Ectodermal cell (in vitro differentiated cells): Measurements from ENCODE around the gene POMGNT2.

ENCODE experiments used
- H3K27ac ChIP-seq: 2 replicates; pipeline ENCODE4 v1.7.0; 2013; ENCODE audit warnings: mild to moderate bottlenecking, low read depth, low read length; ENCODE audit not compliant: insufficient read depth, poor library complexity, severe bottlenecking
- H3K27me3 ChIP-seq: 2 replicates; pipeline ENCODE4 v1.7.0; 2013; ENCODE audit warnings: mild to moderate bottlenecking, low read length; ENCODE audit not compliant: insufficient read depth, control insufficient read depth, poor library complexity, severe bottlenecking
- H3K36me3 ChIP-seq: one replicate; pipeline ENCODE4 v1.7.0; 2013; ENCODE audit warnings: low read length; ENCODE audit not compliant: control insufficient read depth, insufficient read depth
- H3K4me1 ChIP-seq: one replicate; pipeline ENCODE4 v1.7.0; 2013; ENCODE audit warnings: low read length; ENCODE audit not compliant: control insufficient read depth, insufficient read depth
- H3K4me3 ChIP-seq: 2 replicates; pipeline ENCODE4 v1.7.0; 2013; ENCODE audit warnings: low read depth, low read length, control low read depth; ENCODE audit not compliant: insufficient read depth
- H3K9me3 ChIP-seq: 2 replicates; pipeline ENCODE4 v1.7.0; 2013; ENCODE audit warnings: mild to moderate bottlenecking, low read length, moderate library complexity; ENCODE audit not compliant: control insufficient read depth
- WGBS, 2 experiments: methylation state at CpG; one replicate each; pipeline ENCODE4 v1.1.7; 2013; ENCODE audit warnings: missing lambda C conversion rate in 2 of 2; 5-methylcytosine and 5-hydroxymethylcytosine counted together

The POMGNT2 gene

DNA sequence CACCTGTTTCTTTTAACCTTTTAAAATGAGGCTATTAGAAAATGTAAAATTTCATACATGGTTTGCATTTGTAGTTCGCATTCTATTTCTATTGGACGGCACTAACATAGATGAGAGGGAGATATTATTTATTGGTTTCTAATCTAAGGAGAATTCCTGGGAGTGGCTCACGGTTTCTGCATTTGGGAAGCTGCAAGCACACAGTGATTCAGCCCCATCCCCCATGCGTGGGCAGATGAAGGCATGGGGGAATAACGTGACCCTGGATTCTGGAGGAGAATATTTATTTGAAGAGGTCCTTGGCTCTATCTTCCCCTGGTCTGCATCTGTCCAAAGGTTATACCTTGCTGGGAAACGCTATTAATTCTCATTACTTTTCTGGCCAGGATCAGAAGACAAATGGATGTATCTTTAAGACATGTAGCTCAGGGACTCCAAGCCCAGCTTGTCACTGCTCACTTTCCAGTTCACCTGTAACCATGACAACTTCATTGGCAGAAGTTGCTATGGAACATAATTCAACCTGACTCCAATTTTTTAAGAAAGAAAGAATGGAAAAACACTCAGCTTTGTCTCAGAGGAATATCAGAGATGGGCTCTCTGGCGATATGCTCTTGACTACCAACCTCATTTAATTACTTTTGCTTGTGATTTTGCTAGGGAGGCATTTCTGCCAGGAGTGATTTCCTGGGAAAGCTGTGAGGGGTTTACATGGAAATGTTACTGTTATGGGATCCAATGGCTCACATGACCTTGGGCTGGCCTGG, 27.2 kb upstream of the POMGNT2 start:
- Histone ChIP-seq H3K27ac (no peak overlapping the region), H3K4me3 (no peak overlapping the region), H3K36me3 (no peaks in the 10 kb centered on the region), H3K9me3 (no peaks in the 10 kb centered on the region), H3K27me3 (no peaks in the 10 kb centered on the region), H3K4me1 (no peaks in the 10 kb centered on the region)
- 86 to 87% methylated on average over 7 of the region's 7 CpGs for WGBS, 2 experiments

DNA sequence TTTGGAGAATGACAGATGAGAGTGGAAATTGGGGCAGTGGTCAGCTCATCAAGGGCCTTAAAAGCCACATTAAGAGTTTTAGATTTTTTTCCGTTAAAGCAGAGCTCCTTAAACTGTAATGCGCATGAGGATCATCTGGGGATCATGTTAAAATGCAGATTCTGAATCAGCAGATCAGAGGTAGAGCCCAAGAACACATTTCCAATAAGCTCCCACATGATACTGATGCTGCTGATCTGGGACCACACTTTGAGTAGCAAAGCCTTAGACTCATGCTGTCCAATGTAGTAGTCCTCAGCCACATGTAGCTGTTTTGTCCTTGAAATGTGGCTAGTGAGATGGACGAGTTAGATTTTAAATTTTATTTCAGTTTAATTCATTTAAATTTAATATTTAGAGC, 26.3 kb upstream of the POMGNT2 start:
- H3K36me3 ChIP-seq = no peaks in the 10 kb centered on the region
- no peaks in the 10 kb centered on the region for H3K9me3 ChIP-seq
- H3K27ac ChIP-seq = no peak overlapping the region
- no peaks in the 10 kb centered on the region for H3K4me1 ChIP-seq
- no peak overlapping the region for H3K4me3 ChIP-seq
- H3K27me3 ChIP-seq = no peaks in the 10 kb centered on the region
- WGBS, 2 experiments = 87 to 91% methylated on average over 2 of the region's 3 CpGs

GRCh38 chr3:43128464-43128863, 22.6 kb upstream of the POMGNT2 start:
- Histone ChIP-seq H3K9me3 (no peaks in the 10 kb centered on the region), H3K27me3 (no peaks in the 10 kb centered on the region), H3K4me3 (no peak overlapping the region), H3K4me1 (no peaks in the 10 kb centered on the region), H3K36me3 (no peaks in the 10 kb centered on the region), H3K27ac (no peak overlapping the region)

- Histone ChIP-seq H3K4me1 (no peaks in the 10 kb centered on the region), H3K4me3 (no peak overlapping the region), H3K9me3 (no peaks in the 10 kb centered on the region), H3K36me3 (no peaks in the 10 kb centered on the region), H3K27me3 (no peaks in the 10 kb centered on the region), H3K27ac (no peak overlapping the region)
- 93 to 99% methylated on average over 1 to 2 of the region's 3 CpGs for WGBS, 2 experiments
Observed at GRCh38 chr3:43126536-43126935, 20.7 kb upstream of the POMGNT2 start.

GRCh38 chr3:43123895-43124294, 18.0 kb upstream of the POMGNT2 start:
- Histone ChIP-seq H3K27ac (no peak overlapping the region), H3K4me3 (no peak overlapping the region), H3K9me3 (no peaks in the 10 kb centered on the region), H3K4me1 (no peaks in the 10 kb centered on the region), H3K27me3 (no peaks in the 10 kb centered on the region), H3K36me3 (no peaks in the 10 kb centered on the region)

- WGBS, 2 experiments = 91 to 97% methylated on average over 1 to 3 of the region's 3 CpGs
Observed at GRCh38 chr3:43120937-43121336, 15.1 kb upstream of the POMGNT2 start.

GRCh38 chr3:43117257-43117656, 11.4 kb upstream of the POMGNT2 start:
- WGBS, 2 experiments = 90 to 95% methylated on average over 4 of the region's 4 CpGs
- no peak overlapping the region for H3K27ac ChIP-seq
- no peaks in the 10 kb centered on the region for H3K27me3 ChIP-seq
- H3K36me3 ChIP-seq = no peaks in the 10 kb centered on the region
- H3K4me3 ChIP-seq = no peak overlapping the region
- H3K4me1 ChIP-seq = no peaks in the 10 kb centered on the region
- H3K9me3 ChIP-seq = no peaks in the 10 kb centered on the region

More at GRCh38 chr3:43120937-43121336, 15.1 kb upstream of the POMGNT2 start:
- Histone ChIP-seq H3K9me3 (no peaks in the 10 kb centered on the region), H3K36me3 (no peaks in the 10 kb centered on the region), H3K27me3 (no peaks in the 10 kb centered on the region), H3K27ac (no peak overlapping the region), H3K4me3 (no peak overlapping the region), H3K4me1 (no peaks in the 10 kb centered on the region)

DNA sequence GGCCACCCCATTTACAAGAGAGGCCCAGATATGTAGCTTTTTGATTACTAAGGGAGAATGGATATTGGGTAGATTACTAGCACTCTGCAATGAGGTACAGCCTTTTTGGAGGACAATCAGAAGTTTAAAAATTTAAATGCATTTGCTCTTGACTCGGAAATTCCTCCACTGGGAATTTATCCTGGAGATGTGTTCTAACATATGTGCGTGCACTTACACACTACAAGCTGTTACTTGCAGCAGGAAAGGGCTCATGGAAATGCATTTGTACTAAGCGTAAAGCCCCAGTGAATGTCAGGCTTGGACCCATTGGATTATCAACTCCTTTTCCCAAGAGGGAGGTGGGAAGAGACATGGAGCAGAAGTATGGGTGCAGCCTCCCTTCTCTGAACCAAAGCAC, 7.8 kb upstream of the POMGNT2 start:
- no peaks in the 10 kb centered on the region for H3K36me3 ChIP-seq
- H3K27me3 ChIP-seq = no peaks in the 10 kb centered on the region
- no peaks in the 10 kb centered on the region for H3K4me1 ChIP-seq
- 97% methylated on average over 3 of the region's 3 CpGs for WGBS, 2 experiments
- H3K27ac ChIP-seq = no peak overlapping the region
- H3K9me3 ChIP-seq = no peaks in the 10 kb centered on the region
- H3K4me3 ChIP-seq = no peak overlapping the region

GRCh38 chr3:43106293-43106628, 382 bp upstream of the POMGNT2 start:
- no peak overlapping the region for H3K27ac ChIP-seq
- H3K4me3 ChIP-seq = peak overlapping the region; percentile 85
- peaks cover 19% of the 10 kb centered on the region for H3K27me3 ChIP-seq
- WGBS, 2 experiments = 16 to 19% methylated on average over 6 of the region's 6 CpGs
- H3K9me3 ChIP-seq = no peaks in the 10 kb centered on the region
- H3K4me1 ChIP-seq = peaks cover 6% of the 10 kb centered on the region
- H3K36me3 ChIP-seq = no peaks in the 10 kb centered on the region

- WGBS, 2 experiments = 53 to 57% methylated on average over 31 to 33 of the region's 33 CpGs
- no peaks in the 10 kb centered on the region for H3K9me3 ChIP-seq
- peak overlapping the region; percentile 85 for H3K4me3 ChIP-seq
- peaks cover 19% of the 10 kb centered on the region for H3K27me3 ChIP-seq
- no peak overlapping the region for H3K27ac ChIP-seq
- no peaks in the 10 kb centered on the region for H3K36me3 ChIP-seq
- H3K4me1 ChIP-seq = peaks cover 6% of the 10 kb centered on the region
Observed at GRCh38 chr3:43104660-43105595, 951 bp downstream of the POMGNT2 start.
